Ishikawa (cell line): Measurements from ENCODE around the gene ALDH3A1.

Experiments
- CEBPB ChIP-seq: IDR thresholded peaks from 2 replicates; pipeline ENCODE4 v1.6.1; 2012
- CREB1 ChIP-seq: IDR thresholded peaks from 2 replicates; pipeline ENCODE4 v1.6.1; 2012; ENCODE audit warnings: low read depth
- EGR1 ChIP-seq: IDR thresholded peaks from 2 replicates; pipeline ENCODE4 v1.6.1; 2012
- EP300 ChIP-seq: IDR thresholded peaks from 2 replicates; pipeline ENCODE4 v1.6.1; 2012; ENCODE audit warnings: borderline replicate concordance
- FOXM1 ChIP-seq: IDR thresholded peaks from 2 replicates; pipeline ENCODE4 v1.6.1; 2012; ENCODE audit warnings: low read depth, borderline replicate concordance
- MAX ChIP-seq: IDR thresholded peaks from 2 replicates; pipeline ENCODE4 v1.6.1; 2012
- NFIC ChIP-seq: IDR thresholded peaks from 2 replicates; pipeline ENCODE4 v1.6.1; 2012
- RAD21 ChIP-seq: IDR thresholded peaks from 2 replicates; pipeline ENCODE4 v1.6.1; 2012; ENCODE audit warnings: low read depth
- REST ChIP-seq: IDR thresholded peaks from 2 replicates; pipeline ENCODE4 v1.6.1; 2012; ENCODE audit warnings: low read depth, mild to moderate bottlenecking
- TAF1 ChIP-seq: IDR thresholded peaks from 2 replicates; pipeline ENCODE4 v1.6.1; 2012; ENCODE audit warnings: low read depth, mild to moderate bottlenecking
- TCF12 ChIP-seq: IDR thresholded peaks from 2 replicates; pipeline ENCODE4 v1.6.1; 2012; ENCODE audit warnings: low read depth
- TEAD4 ChIP-seq: IDR thresholded peaks from 2 replicates; pipeline ENCODE4 v1.6.1; 2012
- USF1 ChIP-seq: IDR thresholded peaks from 2 replicates; pipeline ENCODE4 v1.6.1; 2012
- YY1 ChIP-seq: IDR thresholded peaks from 2 replicates; pipeline ENCODE4 v1.6.1; 2012; ENCODE audit warnings: low read depth
- ZBTB7A ChIP-seq: IDR thresholded peaks from 2 replicates; pipeline ENCODE4 v1.6.1; 2012; ENCODE audit warnings: low read depth

The ALDH3A1 gene

GRCh38 chr17:19771971-19772630 is 24.0 kb upstream of the ALDH3A1 start:
- TF ChIP-seq TEAD4 (no peak), FOXM1 (no peak), MAX (no peak), EP300 (no peak), REST (no peak), TCF12 (no peak)

- TF ChIP-seq RAD21 (no peak), TAF1 (no peak), USF1 (no peak), CEBPB (no peak), CREB1 (no peak), NFIC (no peak), TEAD4 (no peak), MAX (no peak), YY1 (no peak), FOXM1 (no peak), TCF12 (no peak), ZBTB7A (no peak)
Measured at GRCh38 chr17:19770985-19771735, 23.1 kb upstream of the ALDH3A1 start.

GRCh38 chr17:19769946-19770652 is 22.0 kb upstream of the ALDH3A1 start:
- TF ChIP-seq EP300 (no peak), TAF1 (no peak), TCF12 (no peak), MAX (no peak), ZBTB7A (no peak), RAD21 (no peak), NFIC (no peak), CREB1 (no peak), YY1 (no peak), USF1 (no peak), TEAD4 (no peak), REST (no peak), EGR1 (no peak), FOXM1 (no peak), CEBPB (no peak)

GRCh38 chr17:19768046-19768782 is 20.1 kb upstream of the ALDH3A1 start:
- TF ChIP-seq RAD21 (no peak), TCF12 (no peak), ZBTB7A (no peak), YY1 (no peak), REST (no peak)
